Thoracic aorta (tissue), 2 donors: ENCODE data around the gene CORO1C. TPM values are rescaled to one million over a fixed set of nuclear protein-coding genes. Genes with fewer than 3 reads are reported as not detected.

ENCODE experiments used
- ATAC-seq: fragments of 150-250 bp; one replicate; pipeline ENCODE4 v1.8.0; 2017; ENCODE audit warnings: low read depth; ENCODE audit not compliant: insufficient number of reproducible peaks, low FRiP score
- DNase-seq: peaks from one replicate; pipeline ENCODE4 v3.0.0-alpha.2; 2020; ENCODE audit warnings: low spot score
- H3K27ac ChIP-seq, 2 donors: fragments of 200-600 bp; sonication (generic); 1 replicate in 1 of 2; 2 replicates in 1 of 2; pipeline ENCODE4 v1.5.1; 2016; ENCODE audit warnings: mild to moderate bottlenecking in 2 of 2, moderate library complexity in 2 of 2
- H3K27me3 ChIP-seq: fragments of 200-600 bp; sonication (generic); replicated peaks from 2 replicates; pipeline ENCODE4 v1.6.0; 2016; ENCODE audit warnings: mild to moderate bottlenecking; ENCODE audit not compliant: insufficient read depth
- H3K36me3 ChIP-seq: fragments of 200-600 bp; sonication (generic); one replicate; pipeline ENCODE4 v1.5.1; 2016
- H3K4me1 ChIP-seq, 2 donors: fragments of 200-600 bp; sonication (generic); 1 replicate in 1 of 2; 2 replicates in 1 of 2; pipeline versions ENCODE4 v1.5.1 to v1.6.0; 2016; ENCODE audit warnings: low read depth in 2 of 2, mild to moderate bottlenecking in 1 of 2; ENCODE audit not compliant: control insufficient read depth in 1 of 2
- H3K4me3 ChIP-seq: fragments of 200-600 bp; sonication (generic); 2 replicates; pipeline ENCODE4 v1.5.1; 2016; ENCODE audit warnings: mild to moderate bottlenecking
- H3K9me3 ChIP-seq: fragments of 200-600 bp; sonication (generic); 2 replicates; pipeline ENCODE4 v1.5.1; 2016
- CTCF ChIP-seq: fragments of 200-600 bp; sonication (generic); IDR thresholded peaks from one replicate; pipeline ENCODE4 v1.5.1; 2019; ENCODE audit warnings: antibody characterized with exemption
- total RNA-seq, 2 donors: library from RNA; depleted of rRNA; stranded (reverse); fragments of >200 nt; gene quantifications; one replicate each; pipeline versions ENCODE4 v1.1.0 to v1.2.3, GENCODE V29; 2016

The CORO1C gene
- total RNA-seq, 2 donors from 2014 or later: 157 to 208 TPM

DNA sequence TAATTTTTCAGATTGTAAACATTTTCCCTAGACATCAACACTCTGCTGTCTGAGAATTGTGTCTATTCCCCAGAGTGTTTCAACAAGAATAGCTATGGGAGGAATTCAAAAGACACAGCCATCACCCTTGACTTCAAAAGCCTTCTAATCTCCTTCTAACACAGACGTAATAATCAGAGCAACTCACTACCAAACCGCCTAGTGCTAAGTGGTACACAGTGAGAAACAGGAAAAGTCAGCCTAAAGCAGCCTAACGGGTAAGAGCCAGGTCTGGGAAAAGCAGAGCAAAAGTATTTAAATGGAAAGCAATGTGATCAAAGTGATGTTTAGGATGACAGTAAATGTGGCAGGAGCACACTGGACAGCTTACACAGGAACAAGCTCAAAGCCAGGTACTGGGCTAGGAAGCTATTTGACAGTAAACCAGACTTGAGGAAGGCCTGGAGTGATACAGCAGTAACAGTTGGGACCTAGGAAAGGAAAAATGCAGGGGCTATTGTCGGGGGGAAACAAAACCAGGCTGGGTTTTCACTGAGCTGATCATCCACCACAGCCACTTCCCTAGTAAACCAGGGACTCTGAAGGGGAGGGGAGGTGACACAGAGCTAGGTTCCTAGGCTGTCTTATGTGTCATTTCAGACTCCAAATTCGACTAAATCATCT is 29.4 kb downstream of the CORO1C start:
- Histone ChIP-seq H3K4me1 (peaks cover 44 to 68% of the 10 kb centered on the region in 2 donors), H3K9me3 (no peaks in the 10 kb centered on the region), H3K4me3 (peak overlapping the region; percentile 52), H3K27ac (peak overlapping the region; percentile 77 to 78), H3K36me3 (no peaks in the 10 kb centered on the region), H3K27me3 (no peaks in the 10 kb centered on the region)
- ATAC-seq (no peak), DNase-seq (no peak)
- TF ChIP-seq CTCF: no peak

GRCh38 chr12:108700833-108701541 is 30.3 kb downstream of the CORO1C start:
- no peak for TF ChIP-seq CTCF

DNA sequence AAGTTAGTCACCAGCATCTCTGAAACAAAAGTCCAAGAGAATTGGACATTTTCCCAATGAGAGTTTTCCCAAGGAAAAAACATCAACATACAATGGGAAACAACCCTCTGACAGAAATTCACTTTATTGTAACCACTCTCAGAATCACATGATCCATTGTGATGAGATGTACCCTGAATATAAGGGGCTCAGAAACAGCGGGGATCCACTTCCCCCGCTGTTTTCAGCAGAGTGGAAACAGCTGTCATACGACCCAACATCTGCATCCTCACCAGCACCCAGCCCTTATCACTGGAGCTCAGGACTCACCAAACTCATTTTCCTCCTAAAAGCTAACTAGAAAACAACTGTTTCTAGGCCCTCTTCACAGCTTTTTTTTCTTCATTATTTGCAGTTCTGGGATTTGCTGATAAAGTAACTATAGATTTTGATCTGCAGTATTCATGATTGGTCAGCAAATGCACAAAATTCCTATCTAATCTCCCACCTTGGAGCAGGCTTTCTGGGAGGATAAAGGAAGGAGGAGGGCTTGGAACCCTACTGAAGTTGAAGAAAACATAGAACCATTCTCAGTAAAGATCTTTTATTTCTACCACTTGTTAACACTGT is 31.3 kb downstream of the CORO1C start:
- no peaks in the 10 kb centered on the region for H3K9me3 ChIP-seq
- H3K36me3 ChIP-seq: no peaks in the 10 kb centered on the region
- TF ChIP-seq CTCF: no peak
- no peaks in the 10 kb centered on the region for H3K27me3 ChIP-seq
- DNase-seq (no peak), ATAC-seq (no peak)
- no peak overlapping the region for H3K4me3 ChIP-seq
- peaks cover 60 to 84% of the 10 kb centered on the region in 2 donors for H3K4me1 ChIP-seq
- peak overlapping the region; percentile 33 to 77 for H3K27ac ChIP-seq

More at GRCh38 chr12:108700833-108701541, 30.3 kb downstream of the CORO1C start:
- Histone ChIP-seq H3K4me3 (peak overlapping the region; percentile 52), H3K9me3 (no peaks in the 10 kb centered on the region), H3K27ac (peak overlapping the region; percentile 77 to 78), H3K36me3 (no peaks in the 10 kb centered on the region), H3K4me1 (peaks cover 53 to 74% of the 10 kb centered on the region in 2 donors), H3K27me3 (no peaks in the 10 kb centered on the region)
- DNase-seq: no peak
- no peak for ATAC-seq

DNA sequence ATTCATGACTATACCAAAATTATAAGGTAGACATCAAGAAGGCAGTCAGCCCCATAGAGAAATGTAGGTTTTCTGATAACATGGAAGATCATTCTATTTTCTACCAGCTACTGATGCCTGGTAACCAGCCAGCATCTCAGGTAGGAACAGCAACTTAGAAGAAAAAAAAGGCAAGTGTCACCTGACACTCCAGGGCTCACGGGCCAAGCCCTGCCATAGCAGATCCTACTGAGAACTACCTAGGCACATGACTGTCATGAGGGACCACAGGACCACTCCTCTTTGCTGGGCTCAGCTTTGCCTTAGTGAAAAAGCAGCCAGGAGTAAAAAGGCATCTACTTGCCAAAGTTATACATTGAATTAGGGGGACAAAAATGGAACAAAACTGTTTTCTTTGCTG is 33.4 kb downstream of the CORO1C start:
- Histone ChIP-seq H3K9me3 (no peaks in the 10 kb centered on the region), H3K4me3 (no peak overlapping the region), H3K27me3 (no peaks in the 10 kb centered on the region), H3K36me3 (no peaks in the 10 kb centered on the region), H3K4me1 (peaks cover 62 to 89% of the 10 kb centered on the region in 2 donors), H3K27ac (peak overlapping the region in 1 of 2 donors; percentile 62)
- TF ChIP-seq CTCF: no peak
- ATAC-seq: no peak
- DNase-seq: no peak

DNA sequence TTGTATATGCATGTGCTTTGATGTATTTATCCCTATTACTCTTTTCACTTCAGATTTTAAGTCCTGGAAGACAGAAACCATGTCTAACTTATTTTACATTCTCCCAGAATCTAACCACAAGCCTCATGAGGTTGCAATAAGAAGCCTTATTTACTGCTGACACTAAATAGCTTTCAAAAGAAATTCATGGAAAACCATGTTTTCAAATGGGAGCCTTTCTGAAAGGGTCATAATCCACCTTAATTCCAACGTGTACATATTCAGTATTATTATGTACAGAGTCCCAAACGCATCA is 34.4 kb downstream of the CORO1C start:
- Histone ChIP-seq H3K27me3 (no peaks in the 10 kb centered on the region), H3K4me1 (peaks cover 64 to 89% of the 10 kb centered on the region in 2 donors), H3K4me3 (no peak overlapping the region), H3K27ac (peak overlapping the region; percentile 47 to 62), H3K9me3 (no peaks in the 10 kb centered on the region), H3K36me3 (no peaks in the 10 kb centered on the region)
- ATAC-seq: no peak
- TF ChIP-seq CTCF: no peak
- no peak for DNase-seq
